Hepatocyte (in vitro differentiated cells): Measurements from ENCODE around the gene STX18. TPM values are rescaled to one million over a fixed set of nuclear protein-coding genes. Genes with fewer than 3 reads are reported as not detected.

Source experiments
- DNase-seq: peaks from one replicate; pipeline ENCODE4 v3.0.0-alpha.2; 2016; ENCODE audit warnings: low spot score
- H2AFZ ChIP-seq: fragments of 200-600 bp; sonication (generic); 2 replicates; pipeline ENCODE4 v1.6.0; 2016; ENCODE audit warnings: antibody characterized with exemption, mild to moderate bottlenecking
- H3K27ac ChIP-seq: fragments of 200-600 bp; sonication (generic); 2 replicates; pipeline ENCODE4 v1.5.1; 2016; ENCODE audit warnings: mild to moderate bottlenecking
- H3K27me3 ChIP-seq: fragments of 200-600 bp; sonication (generic); 2 replicates; pipeline ENCODE4 v1.6.1; 2016
- H3K36me3 ChIP-seq: fragments of 200-600 bp; sonication (generic); replicated peaks from 2 replicates; pipeline ENCODE4 v1.5.1; 2016; ENCODE audit warnings: low read depth; ENCODE audit not compliant: insufficient read depth
- H3K4me1 ChIP-seq: fragments of 200-600 bp; sonication (generic); 2 replicates; pipeline ENCODE4 v1.5.1; 2016; ENCODE audit warnings: mild to moderate bottlenecking, moderate library complexity; ENCODE audit not compliant: insufficient read depth
- H3K4me2 ChIP-seq: fragments of 200-600 bp; sonication (generic); 2 replicates; pipeline ENCODE4 v1.6.0; 2016
- H3K4me3 ChIP-seq: fragments of 200-600 bp; sonication (generic); 2 replicates; pipeline ENCODE4 v1.5.1; 2016; ENCODE audit warnings: mild to moderate bottlenecking
- H3K79me2 ChIP-seq: fragments of 200-600 bp; sonication (generic); 2 replicates; pipeline ENCODE4 v1.6.0; 2017; ENCODE audit warnings: mild to moderate bottlenecking
- H3K9me2 ChIP-seq: fragments of 200-600 bp; sonication (generic); replicated peaks from 2 replicates; pipeline ENCODE4 v1.6.0; 2017; ENCODE audit warnings: mild to moderate bottlenecking; ENCODE audit not compliant: insufficient read depth
- H3K9me3 ChIP-seq: fragments of 200-600 bp; sonication (generic); 2 replicates; pipeline ENCODE4 v1.5.1; 2016; ENCODE audit warnings: low read depth, mild to moderate bottlenecking
- H4K20me1 ChIP-seq: fragments of 200-600 bp; sonication (generic); 2 replicates; pipeline ENCODE4 v1.6.0; 2016; ENCODE audit warnings: mild to moderate bottlenecking; ENCODE audit not compliant: insufficient read depth, poor library complexity, severe bottlenecking
- CTCF ChIP-seq: fragments of 200-600 bp; sonication (generic); IDR thresholded peaks from 2 replicates; pipeline ENCODE4 v1.5.1; 2016; ENCODE audit warnings: antibody characterized with exemption, mild to moderate bottlenecking; ENCODE audit not compliant: poor library complexity
- EZH2 ChIP-seq: fragments of 200-600 bp; sonication (generic); IDR thresholded peaks from 2 replicates; pipeline ENCODE4 v1.6.1; 2016; ENCODE audit warnings: antibody characterized with exemption, mild to moderate bottlenecking, borderline replicate concordance
- EZH2phosphoT487 ChIP-seq: fragments of 200-600 bp; sonication (generic); IDR thresholded peaks from one replicate; pipeline ENCODE4 v1.6.1; 2018; ENCODE audit warnings: antibody characterized with exemption, mild to moderate bottlenecking, low read depth, moderate library complexity; ENCODE audit not compliant: unreplicated experiment, severe bottlenecking
- WGBS: methylation state at CpG from one replicate; pipeline ENCODE4 v1.1.6; 2016; ENCODE audit warnings: low lambda C conversion rate; ENCODE audit errors: missing lambda C conversion rate; 5-methylcytosine and 5-hydroxymethylcytosine counted together
- polyA plus RNA-seq: library from polyadenylated mRNA; unstranded; fragments of >200 nt; fragmentation: Nextera tagmentation; extraction: Ambion mirVana; gene quantifications from 2 replicates; pipeline ENCODE4 v1.2.1, GENCODE V29; 2016
- total RNA-seq: library from RNA; depleted of rRNA; stranded (reverse); fragments of >200 nt; gene quantifications from 2 replicates; pipeline ENCODE4 v1.2.3, GENCODE V29; 2014

STX18 gene
- total and polyA plus RNA-seq, 2 experiments from 2014 or later: 32.1 to 54.3 TPM

DNA sequence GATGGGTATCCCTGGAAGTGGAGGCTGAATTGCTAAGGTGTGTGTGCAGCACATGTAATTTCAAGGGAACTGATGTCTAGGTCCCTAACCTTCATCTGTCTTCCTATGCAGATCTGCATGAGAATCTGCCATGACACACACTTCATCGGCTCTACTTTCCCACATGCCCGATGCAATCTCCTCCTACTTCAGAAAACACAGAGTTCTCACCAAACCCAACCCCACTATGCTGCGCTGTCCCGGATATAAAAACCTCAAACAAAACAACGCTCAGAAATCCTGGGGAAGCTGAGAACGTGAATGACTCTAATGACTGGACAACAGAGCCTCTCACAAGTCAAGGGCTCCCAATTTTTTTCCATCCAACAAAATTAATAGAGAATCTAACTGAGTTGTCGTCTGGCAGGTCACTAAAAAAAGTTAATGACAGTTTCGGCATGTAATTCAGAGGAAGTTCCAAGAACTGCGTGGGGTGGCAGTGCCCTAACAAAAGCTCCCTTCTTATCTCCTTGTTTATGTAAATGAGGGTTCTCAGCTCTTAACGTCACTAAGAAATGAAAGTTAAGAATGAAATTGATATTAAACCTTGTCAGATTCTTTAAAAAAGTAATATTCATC, 39.0 kb downstream of the STX18 start:
- WGBS: 46% methylated on average over 10 of the region's 10 CpGs
- Histone ChIP-seq H2AFZ (no peak overlapping the region), H3K9me3 (no peaks in the 10 kb centered on the region), H3K79me2 (peaks cover 68% of the 10 kb centered on the region), H3K36me3 (no peaks in the 10 kb centered on the region), H3K4me2 (peak overlapping the region; percentile 67), H4K20me1 (peaks cover 20% of the 10 kb centered on the region), H3K4me3 (no peak overlapping the region), H3K27me3 (no peaks in the 10 kb centered on the region), H3K27ac (no peak overlapping the region), H3K9me2 (no peaks in the 10 kb centered on the region), H3K4me1 (peaks cover 13% of the 10 kb centered on the region)
- no peak for TF ChIP-seq CTCF
- TF ChIP-seq EZH2phosphoT487: no peak
- no peak for TF ChIP-seq EZH2
- DNase-seq: no peak

DNA sequence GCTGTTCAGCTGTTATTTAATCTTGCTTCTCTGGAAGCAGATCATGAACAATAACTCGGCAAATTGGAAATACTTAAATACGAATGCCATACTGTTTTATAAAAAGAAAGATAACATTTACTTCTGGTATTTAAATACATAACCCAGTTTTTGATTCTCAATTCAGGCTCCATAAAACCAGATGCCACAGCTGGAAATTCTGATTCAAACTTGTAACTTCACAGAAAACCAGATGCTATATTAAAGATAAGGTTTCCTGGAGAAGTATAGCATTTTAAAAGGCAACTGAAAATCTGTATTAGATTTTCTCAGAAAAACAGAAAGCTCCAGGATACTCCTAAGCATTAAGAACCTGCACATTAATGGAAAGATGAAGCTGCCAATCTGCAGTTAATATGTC, 40.2 kb downstream of the STX18 start:
- no peaks in the 10 kb centered on the region for H3K9me2 ChIP-seq
- H3K4me3 ChIP-seq: no peak overlapping the region
- 57% methylated on average over 2 of the region's 2 CpGs for WGBS
- peaks cover 64% of the 10 kb centered on the region for H3K79me2 ChIP-seq
- H2AFZ ChIP-seq: no peak overlapping the region
- H3K27ac ChIP-seq: no peak overlapping the region
- peaks cover 13% of the 10 kb centered on the region for H3K4me1 ChIP-seq
- no peaks in the 10 kb centered on the region for H3K36me3 ChIP-seq
- H3K27me3 ChIP-seq: no peaks in the 10 kb centered on the region
- no peak overlapping the region for H3K4me2 ChIP-seq
- TF ChIP-seq EZH2 (no peak), CTCF (no peak), EZH2phosphoT487 (no peak)
- no peak for DNase-seq
- H4K20me1 ChIP-seq: peaks cover 14% of the 10 kb centered on the region
- H3K9me3 ChIP-seq: no peaks in the 10 kb centered on the region

DNA sequence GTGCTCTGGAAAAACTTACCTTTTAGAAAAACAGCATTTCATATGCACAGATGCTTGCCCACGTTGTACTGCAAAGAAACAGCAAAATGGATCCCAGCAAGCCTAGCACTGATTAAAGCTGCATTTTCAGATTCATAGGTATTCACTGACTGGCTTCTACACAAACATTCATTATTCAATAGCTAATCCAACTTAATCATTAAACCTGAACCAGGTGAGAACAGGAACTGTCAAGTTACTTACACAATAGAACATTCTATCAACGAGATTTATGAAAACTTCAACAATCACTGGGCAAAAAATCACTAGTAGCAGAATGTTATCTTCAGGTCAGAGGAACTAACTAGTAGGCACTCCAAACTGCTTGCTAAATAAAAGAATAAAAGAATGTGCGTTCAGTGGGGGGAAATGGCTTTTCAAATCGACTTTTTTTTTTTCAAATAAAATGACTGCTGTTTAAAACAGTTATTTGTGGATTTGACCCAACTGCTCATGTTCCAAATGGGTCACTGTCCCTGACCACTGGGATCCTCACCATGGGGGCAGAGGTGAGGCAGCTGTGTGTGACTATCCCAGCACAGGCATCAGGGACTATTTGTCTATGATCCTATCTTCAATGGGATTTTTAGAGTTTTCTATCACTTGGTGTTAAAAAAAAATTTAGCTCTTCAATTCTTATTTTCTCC, 42.3 kb downstream of the STX18 start:
- 61% methylated on average over 4 of the region's 4 CpGs for WGBS
- H2AFZ ChIP-seq: no peak overlapping the region
- H3K79me2 ChIP-seq: peaks cover 55% of the 10 kb centered on the region
- no peaks in the 10 kb centered on the region for H3K9me2 ChIP-seq
- no peak overlapping the region for H3K4me2 ChIP-seq
- no peak for DNase-seq
- no peak for TF ChIP-seq EZH2
- TF ChIP-seq EZH2phosphoT487: no peak
- TF ChIP-seq CTCF: no peak
- no peaks in the 10 kb centered on the region for H3K36me3 ChIP-seq
- H3K9me3 ChIP-seq: no peaks in the 10 kb centered on the region
- H4K20me1 ChIP-seq: peaks cover 11% of the 10 kb centered on the region
- no peak overlapping the region for H3K4me3 ChIP-seq
- H3K27me3 ChIP-seq: no peaks in the 10 kb centered on the region
- H3K4me1 ChIP-seq: peaks cover 13% of the 10 kb centered on the region
- H3K27ac ChIP-seq: no peak overlapping the region
